Tibial nerve (tissue), 4 donors: ENCODE measurements around the gene PCSK7. TPM values are rescaled to one million over a fixed set of nuclear protein-coding genes. Genes with fewer than 3 reads are reported as not detected.

Source experiments
- DNase-seq, 2 donors: peaks; one replicate each; pipeline ENCODE4 v3.0.0-alpha.2; 2019; ENCODE audit warnings: low spot score in 2 of 2
- H3K27ac ChIP-seq, 4 donors: fragments of 200-600 bp; sonication (generic) in 3 of 4; one replicate each; pipeline ENCODE4 v1.5.1; 2017 to 2019; ENCODE audit warnings: mild to moderate bottlenecking in 1 of 4
- H3K27me3 ChIP-seq, 2 donors: fragments of 200-600 bp; sonication (generic) in 1 of 2; one replicate each; pipeline versions ENCODE4 v1.5.1 to v1.6.0; 2017 to 2019
- H3K36me3 ChIP-seq, 3 donors: fragments of 200-600 bp; sonication (generic); one replicate each; pipeline ENCODE4 v1.5.1; 2018 to 2019
- H3K4me1 ChIP-seq, 4 donors: fragments of 200-600 bp; sonication (generic) in 3 of 4; one replicate each; pipeline ENCODE4 v1.5.1; 2017 to 2019
- H3K4me3 ChIP-seq, 4 donors: fragments of 200-600 bp; sonication (generic) in 3 of 4; one replicate each; pipeline ENCODE4 v1.5.1; 2017 to 2019; ENCODE audit warnings: mild to moderate bottlenecking in 1 of 4, moderate library complexity in 1 of 4
- H3K9me3 ChIP-seq, 4 donors: fragments of 200-600 bp; sonication (generic) in 3 of 4; one replicate each; pipeline ENCODE4 v1.5.1; 2017 to 2019
- CTCF ChIP-seq, 5 experiments: fragments of 200-600 bp in 3 of 5; fragments of 450-650 bp in 2 of 5; sonication (generic) in 3 of 5; IDR thresholded peaks; one replicate each; pipeline ENCODE4 v1.5.1; 2016 to 2019; ENCODE audit warnings: antibody characterized with exemption in 5 of 5, mild to moderate bottlenecking in 3 of 5, moderate library complexity in 2 of 5
- EP300 ChIP-seq, 2 donors: sonication (generic); formaldehyde crosslinking; IDR thresholded peaks; one replicate each; pipeline ENCODE4 v1.6.1; 2017; ENCODE audit warnings: antibody characterized with exemption in 2 of 2, mild to moderate bottlenecking in 1 of 2
- POLR2A ChIP-seq, 2 donors: fragments of 450-650 bp; IDR thresholded peaks; one replicate each; pipeline ENCODE4 v1.6.1; 2017; ENCODE audit warnings: antibody characterized with exemption in 2 of 2, mild to moderate bottlenecking in 2 of 2, moderate library complexity in 2 of 2
- WGBS, 2 donors: methylation state at CpG; one replicate each; pipeline ENCODE4 v1.1.5; 2018; 5-methylcytosine and 5-hydroxymethylcytosine counted together
- total RNA-seq, 4 donors: library from RNA; depleted of rRNA; stranded (reverse); fragments of >200 nt; gene quantifications; one replicate each; pipeline ENCODE4 v1.1.0, GENCODE V29; 2016

Gene PCSK7
- total RNA-seq, 4 donors from 2014 or later, result 45.4 to 94.5 (median 71.6) TPM

- no peak overlapping the region for H3K4me3 ChIP-seq
- no peaks in the 10 kb centered on the region for H3K27me3 ChIP-seq
- H3K4me1 ChIP-seq, result peaks cover 0 to 61% (median 20%) of the 10 kb centered on the region in 4 donors
- H3K36me3 ChIP-seq, result peaks cover 0 to 13% (median 0%) of the 10 kb centered on the region in 3 donors
- H3K27ac ChIP-seq, result peak overlapping the region in 3 of 4 donors; percentile 63 to 76 (median 65)
- WGBS, 2 donors, result 17 to 28% methylated on average over 7 of the region's 7 CpGs
- no peaks in the 10 kb centered on the region for H3K9me3 ChIP-seq
- no peak for TF ChIP-seq CTCF (IDR thresholded peaks at IDR 0.05)
- TF ChIP-seq POLR2A (IDR thresholded peaks at IDR 0.05), result no peak
- peak in 1 of 2 donors; percentile 10 for TF ChIP-seq EP300 (IDR thresholded peaks at IDR 0.05)
- DNase-seq, result no peak
These were observed 56.8 kb downstream of the PCSK7 start for GRCh38 chr11:117175104-117175503.

GRCh38 chr11:117172724-117173421 is 59.0 kb downstream of the PCSK7 start:
- no peaks in the 10 kb centered on the region for H3K9me3 ChIP-seq
- H3K36me3 ChIP-seq, result peaks cover 0 to 31% (median 2%) of the 10 kb centered on the region in 3 donors
- no peak overlapping the region for H3K4me3 ChIP-seq
- TF ChIP-seq CTCF (IDR thresholded peaks at IDR 0.05) (no peak), EP300 (IDR thresholded peaks at IDR 0.05) (peak in 1 of 2 donors; percentile 11), POLR2A (IDR thresholded peaks at IDR 0.05) (no peak)
- H3K27ac ChIP-seq, result peak overlapping the region; percentile 20 to 77 (median 51)
- no peaks in the 10 kb centered on the region for H3K27me3 ChIP-seq
- no peak for DNase-seq
- H3K4me1 ChIP-seq, result peaks cover 0 to 49% (median 16%) of the 10 kb centered on the region in 4 donors
- WGBS, 2 donors, result 59 to 63% methylated on average over 14 of the region's 14 CpGs

GRCh38 chr11:117171404-117172061 is 60.3 kb downstream of the PCSK7 start:
- Histone ChIP-seq H3K4me1 (peaks cover 0 to 52% (median 15%) of the 10 kb centered on the region in 4 donors), H3K36me3 (peaks cover 6 to 45% (median 13%) of the 10 kb centered on the region in 3 donors), H3K9me3 (no peaks in the 10 kb centered on the region), H3K27ac (peak overlapping the region in 3 of 4 donors; percentile 11 to 77 (median 75)), H3K27me3 (no peaks in the 10 kb centered on the region), H3K4me3 (no peak overlapping the region)
- TF ChIP-seq CTCF (IDR thresholded peaks at IDR 0.05), result no peak
- peak in 1 of 2 donors; percentile 35 for TF ChIP-seq EP300 (IDR thresholded peaks at IDR 0.05)
- TF ChIP-seq POLR2A (IDR thresholded peaks at IDR 0.05), result no peak
- DNase-seq, result no peak
- 60 to 62% methylated on average over 14 of the region's 14 CpGs for WGBS, 2 donors

GRCh38 chr11:117171007-117171403 is 60.9 kb downstream of the PCSK7 start:
- no peaks in the 10 kb centered on the region for H3K9me3 ChIP-seq
- H3K36me3 ChIP-seq, result peaks cover 6 to 50% (median 13%) of the 10 kb centered on the region in 3 donors
- no peak for TF ChIP-seq POLR2A (IDR thresholded peaks at IDR 0.05)
- TF ChIP-seq EP300 (IDR thresholded peaks at IDR 0.05), result no peak
- no peak for TF ChIP-seq CTCF (IDR thresholded peaks at IDR 0.05)
- DNase-seq, result no peak
- H3K4me3 ChIP-seq, result no peak overlapping the region
- peak overlapping the region in 3 of 4 donors; percentile 11 to 77 (median 75) for H3K27ac ChIP-seq
- WGBS, 2 donors, result 92 to 94% methylated on average over 2 of the region's 2 CpGs
- H3K27me3 ChIP-seq, result no peaks in the 10 kb centered on the region
- peaks cover 0 to 46% (median 12%) of the 10 kb centered on the region in 4 donors for H3K4me1 ChIP-seq

GRCh38 chr11:117170210-117170609 is 61.7 kb downstream of the PCSK7 start:
- peaks cover 0 to 38% (median 9%) of the 10 kb centered on the region in 4 donors for H3K4me1 ChIP-seq
- no peak for DNase-seq
- no peak overlapping the region for H3K4me3 ChIP-seq
- TF ChIP-seq CTCF (IDR thresholded peaks at IDR 0.05) (no peak), EP300 (IDR thresholded peaks at IDR 0.05) (no peak), POLR2A (IDR thresholded peaks at IDR 0.05) (no peak)
- H3K9me3 ChIP-seq, result no peaks in the 10 kb centered on the region
- peak overlapping the region in 2 of 4 donors; percentile 75 to 77 for H3K27ac ChIP-seq
- peaks cover 7 to 58% (median 13%) of the 10 kb centered on the region in 3 donors for H3K36me3 ChIP-seq
- 75 to 77% methylated on average over 9 of the region's 9 CpGs for WGBS, 2 donors
- no peaks in the 10 kb centered on the region for H3K27me3 ChIP-seq
